Astrocyte (in vitro differentiated cells and primary cell): ENCODE measurements around the gene LRCOL1. TPM values are rescaled to one million over a fixed set of nuclear protein-coding genes. Genes with fewer than 3 reads are reported as not detected.

Experiments used
- DNase-seq: peaks from one replicate; pipeline ENCODE4 v3.0.0-alpha.2; 2010; ENCODE audit warnings: low read depth
- FAIRE-seq: peaks from 2 replicates; lab custom pipeline; 2011; peaks lifted over from hg19 to GRCh38; lab: Jason Lieb, UNC
- H2AFZ ChIP-seq: 2 replicates; pipeline ENCODE4 v1.6.0; 2012; ENCODE audit warnings: low read depth, low read length, inconsistent platforms
- H3K27ac ChIP-seq: 2 replicates; pipeline ENCODE4 v1.5.1; 2011; ENCODE audit warnings: low read depth, low read length, inconsistent platforms
- H3K27me3 ChIP-seq: 2 replicates; pipeline ENCODE4 v1.6.0; 2011; ENCODE audit warnings: low read length, inconsistent platforms; ENCODE audit not compliant: insufficient read depth
- H3K36me3 ChIP-seq: 2 replicates; pipeline ENCODE4 v1.5.1; 2011; ENCODE audit warnings: low read length, inconsistent platforms; ENCODE audit not compliant: insufficient read depth
- H3K4me1 ChIP-seq: 2 replicates; pipeline ENCODE4 v1.5.1; 2011; ENCODE audit warnings: low read length, inconsistent platforms; ENCODE audit not compliant: insufficient read depth
- H3K4me2 ChIP-seq: 2 replicates; pipeline ENCODE4 v1.6.0; 2012; ENCODE audit warnings: low read length, inconsistent platforms
- H3K4me3 ChIP-seq: 2 replicates; pipeline ENCODE4 v1.5.1; 2011; ENCODE audit warnings: low read depth, mild to moderate bottlenecking, low read length, inconsistent platforms; ENCODE audit not compliant: insufficient read depth
- H3K79me2 ChIP-seq: 2 replicates; pipeline ENCODE4 v1.6.0; 2012; ENCODE audit warnings: mild to moderate bottlenecking, low read length, inconsistent platforms; ENCODE audit not compliant: insufficient read depth
- H3K9ac ChIP-seq: 2 replicates; pipeline ENCODE4 v1.6.0; 2012; ENCODE audit warnings: mild to moderate bottlenecking, low read length, inconsistent platforms
- H3K9me3 ChIP-seq: 2 replicates; pipeline ENCODE4 v1.5.1; 2012; ENCODE audit warnings: low read depth, mild to moderate bottlenecking, low read length, inconsistent platforms; ENCODE audit not compliant: insufficient read depth
- H4K20me1 ChIP-seq: 2 replicates; pipeline ENCODE4 v1.6.0; 2012; ENCODE audit warnings: low read length, inconsistent platforms; ENCODE audit not compliant: insufficient read depth
- H3K27ac Mint-ChIP-seq: one replicate; pipeline ENCODE4 v1.8.0; 2021; ENCODE audit warnings: mild to moderate bottlenecking, mixed read lengths; ENCODE audit not compliant: unreplicated experiment
- H3K27me3 Mint-ChIP-seq: one replicate; pipeline ENCODE4 v1.8.0; 2021; ENCODE audit warnings: low read depth, mixed read lengths; ENCODE audit not compliant: unreplicated experiment
- H3K36me3 Mint-ChIP-seq: one replicate; pipeline ENCODE4 v1.8.0; 2021; ENCODE audit warnings: low read depth, mixed read lengths; ENCODE audit not compliant: unreplicated experiment
- H3K4me1 Mint-ChIP-seq: one replicate; pipeline ENCODE4 v1.8.0; 2021; ENCODE audit warnings: low read depth, mixed read lengths; ENCODE audit not compliant: unreplicated experiment
- H3K4me3 Mint-ChIP-seq: one replicate; pipeline ENCODE4 v1.8.0; 2021; ENCODE audit warnings: mild to moderate bottlenecking, moderate library complexity, mixed read lengths; ENCODE audit not compliant: unreplicated experiment
- H3K9me3 Mint-ChIP-seq: one replicate; pipeline ENCODE4 v1.8.0; 2021; ENCODE audit warnings: mild to moderate bottlenecking, mixed read lengths; ENCODE audit not compliant: unreplicated experiment
- CTCF ChIP-seq: IDR thresholded peaks from 2 replicates; pipeline ENCODE4 v1.5.1; 2011; ENCODE audit warnings: low read depth, mild to moderate bottlenecking, inconsistent platforms, low read length, moderate library complexity; ENCODE audit not compliant: insufficient read depth
- EZH2 ChIP-seq: IDR thresholded peaks from 2 replicates; pipeline ENCODE4 v1.6.1; 2012; ENCODE audit warnings: mild to moderate bottlenecking, low read length, inconsistent platforms; ENCODE audit not compliant: insufficient read depth
- total RNA-seq: library from RNA; stranded (reverse); gene quantifications from 2 replicates; pipeline ENCODE4 v1.2.1, GENCODE V29; 2021

Gene LRCOL1
- total RNA-seq, 1 donor from 2014 or later: not detected

GRCh38 chr12:132575661-132576060 is 34.7 kb downstream of the LRCOL1 start:
- Histone ChIP-seq H3K4me3 (no peak overlapping the region), H2AFZ (no peak overlapping the region), H3K79me2 (no peaks in the 10 kb centered on the region), H3K9ac (no peak overlapping the region), H3K27me3 (no peaks in the 10 kb centered on the region), H3K9me3 (no peaks in the 10 kb centered on the region), H3K4me1 (no peaks in the 10 kb centered on the region), H4K20me1 (peaks cover 4% of the 10 kb centered on the region), H3K36me3 (peaks cover 3% of the 10 kb centered on the region), H3K4me2 (no peak overlapping the region), H3K27ac (no peak overlapping the region)
- H3K4me1 Mint-ChIP-seq: no peaks in the 10 kb centered on the region
- H3K27ac Mint-ChIP-seq: peak overlapping the region; percentile 18
- no peak for TF ChIP-seq EZH2
- no peak for TF ChIP-seq CTCF
- no peak for DNase-seq
- H3K36me3 Mint-ChIP-seq: peaks cover 16% of the 10 kb centered on the region
- no peak for FAIRE-seq
- peaks cover 11% of the 10 kb centered on the region for H3K27me3 Mint-ChIP-seq
- H3K9me3 Mint-ChIP-seq: no peaks in the 10 kb centered on the region
- no peak overlapping the region for H3K4me3 Mint-ChIP-seq

- Histone ChIP-seq H4K20me1 (no peaks in the 10 kb centered on the region), H3K27ac (no peak overlapping the region), H3K4me2 (no peak overlapping the region), H3K4me1 (no peaks in the 10 kb centered on the region), H3K9ac (no peak overlapping the region), H3K79me2 (no peaks in the 10 kb centered on the region), H3K9me3 (no peaks in the 10 kb centered on the region), H2AFZ (no peak overlapping the region), H3K36me3 (peaks cover 3% of the 10 kb centered on the region), H3K4me3 (no peak overlapping the region), H3K27me3 (no peaks in the 10 kb centered on the region)
- peaks cover 13% of the 10 kb centered on the region for H3K36me3 Mint-ChIP-seq
- DNase-seq (no peak), FAIRE-seq (no peak)
- H3K4me3 Mint-ChIP-seq: no peak overlapping the region
- no peaks in the 10 kb centered on the region for H3K9me3 Mint-ChIP-seq
- TF ChIP-seq EZH2 (no peak), CTCF (no peak)
- H3K27me3 Mint-ChIP-seq: peaks cover 4% of the 10 kb centered on the region
- H3K4me1 Mint-ChIP-seq: no peaks in the 10 kb centered on the region
- no peak overlapping the region for H3K27ac Mint-ChIP-seq
These were observed 35.9 kb downstream of the LRCOL1 start for GRCh38 chr12:132574271-132574996.
